Inflammatory macrophage (primary cell): Measurements from ENCODE around the gene TMEM178A.
"Not testable (repeated sequence)": the region's sequence is repeated elsewhere in the genome, so short reads cannot be mapped to it uniquely, and the experiment has no call there.

ENCODE experiments used
- DNase-seq, 2 donors: peaks; one replicate each; pipeline ENCODE4 v3.0.0-alpha.2; 2020 to 2022
- total RNA-seq, 18 experiments: gene quantifications; one replicate each; lab custom pipeline; 2026; ENCODE audit warnings: mixed read lengths in 6 of 18, inconsistent platforms in 2 of 18; lab: John Stamatoyannopoulos, UW

Gene TMEM178A
- 0.03 to 1.2 (median 0.29) reads per million in 18 experiments for total RNA-seq

DNA sequence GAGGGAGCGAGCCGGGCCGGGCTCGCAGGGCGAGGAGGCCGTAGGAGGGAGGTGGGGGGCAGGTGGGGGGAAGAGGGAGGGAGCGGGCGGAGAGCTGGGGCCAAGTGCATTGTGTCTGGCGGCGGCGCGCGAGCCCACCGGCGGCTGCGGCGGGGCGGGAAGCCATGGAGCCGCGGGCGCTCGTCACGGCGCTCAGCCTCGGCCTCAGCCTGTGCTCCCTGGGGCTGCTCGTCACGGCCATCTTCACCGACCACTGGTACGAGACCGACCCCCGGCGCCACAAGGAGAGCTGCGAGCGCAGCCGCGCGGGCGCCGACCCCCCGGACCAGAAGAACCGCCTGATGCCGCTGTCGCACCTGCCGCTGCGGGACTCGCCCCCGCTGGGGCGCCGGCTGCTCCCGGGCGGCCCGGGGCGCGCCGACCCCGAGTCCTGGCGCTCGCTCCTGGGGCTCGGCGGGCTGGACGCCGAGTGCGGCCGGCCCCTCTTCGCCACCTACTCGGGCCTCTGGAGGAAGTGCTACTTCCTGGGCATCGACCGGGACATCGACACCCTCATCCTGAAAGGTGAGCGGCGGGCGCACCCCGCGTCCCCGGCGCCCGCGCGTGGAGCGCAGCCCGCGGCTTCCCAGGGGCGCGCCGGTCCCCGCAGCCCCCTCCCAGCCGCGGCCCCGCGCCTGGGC, at the start of gene TMEM178A:
TMEM178A (plus strand) TSS at position 107 of the 680 bp plus-strand sequence; CDS start at position 165, 58 bp downstream.
- DNase-seq = no peak

DNA sequence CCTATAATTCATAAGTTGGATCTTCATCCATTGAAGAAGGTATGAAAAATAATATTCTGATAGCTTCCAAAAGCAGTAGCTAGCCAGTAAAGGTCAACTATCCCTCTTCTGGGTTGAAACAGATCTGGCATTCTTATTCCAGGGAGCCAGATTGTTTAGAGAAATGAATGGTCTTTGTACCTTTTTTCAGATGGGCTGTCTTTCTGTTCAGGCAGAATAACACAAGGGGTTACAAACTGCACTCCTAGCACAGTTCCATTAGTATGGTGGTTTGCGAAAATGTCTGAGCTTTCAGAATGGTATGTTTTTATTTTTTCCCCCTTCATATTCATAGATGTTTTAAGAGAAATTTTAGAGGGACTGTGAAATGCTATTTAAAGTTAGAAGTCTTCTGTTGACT, 47.5 kb upstream of the TMEM178A start:
- no peak for DNase-seq

DNA sequence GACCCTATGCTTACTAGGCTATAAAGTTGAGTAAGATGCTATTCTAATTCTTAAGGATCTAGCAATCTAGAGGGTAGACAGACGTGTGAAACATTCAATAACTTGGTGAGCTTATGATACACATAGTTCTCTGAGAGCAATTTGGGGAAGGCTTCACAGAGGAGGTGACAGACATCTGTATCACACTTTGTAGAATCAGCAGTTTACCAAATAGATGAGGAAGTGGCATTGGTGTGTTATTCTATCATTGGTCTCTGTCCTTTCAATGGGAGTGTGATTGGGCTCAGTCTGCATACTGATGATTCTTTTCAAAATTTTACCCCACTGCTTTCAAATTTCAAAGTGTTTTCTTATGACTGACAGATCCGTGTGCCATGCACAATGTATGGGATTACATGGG, 47.0 kb upstream of the TMEM178A start:
- peak; percentile 58 to 63 for DNase-seq

DNA sequence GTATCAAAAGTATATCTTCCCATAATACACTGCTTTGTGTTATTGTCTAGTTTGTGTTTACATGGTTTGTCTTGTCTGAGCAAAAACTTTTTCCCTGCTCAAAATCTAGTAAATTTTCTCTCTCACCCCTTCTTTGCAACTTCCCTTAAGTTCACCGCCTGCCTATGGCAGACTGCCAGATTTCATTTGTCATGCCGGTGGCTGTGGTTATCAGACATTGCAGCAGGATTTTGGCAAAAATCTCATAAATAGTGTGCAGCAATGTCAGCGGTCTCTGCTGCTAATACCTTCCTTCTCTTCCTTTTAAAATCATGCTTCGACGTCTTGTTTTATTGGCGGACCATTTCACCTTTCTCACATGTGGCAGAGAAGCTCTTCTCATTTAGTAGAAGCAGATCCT, 45.6 kb upstream of the TMEM178A start:
- DNase-seq = peak; percentile 88 to 91

DNA sequence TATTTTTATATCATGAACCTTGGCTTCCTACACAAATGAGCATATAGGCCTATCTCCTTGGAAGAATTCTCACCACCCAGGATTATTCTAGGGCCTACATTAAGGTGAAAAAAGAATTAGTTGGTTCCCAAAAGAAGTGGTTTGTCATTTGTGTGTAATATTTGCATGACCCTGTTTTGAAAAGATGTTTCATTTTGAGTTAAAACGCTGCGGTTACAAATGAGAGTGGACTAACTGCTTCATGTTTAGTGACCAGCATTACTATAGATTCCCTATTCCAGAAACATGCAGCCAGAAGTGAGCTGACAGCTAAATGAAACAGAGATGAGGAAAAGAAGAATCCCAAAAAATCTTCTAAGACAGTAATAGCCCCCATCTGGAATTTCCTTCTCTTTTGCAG, 44.1 kb upstream of the TMEM178A start:
- no peak for DNase-seq

DNA sequence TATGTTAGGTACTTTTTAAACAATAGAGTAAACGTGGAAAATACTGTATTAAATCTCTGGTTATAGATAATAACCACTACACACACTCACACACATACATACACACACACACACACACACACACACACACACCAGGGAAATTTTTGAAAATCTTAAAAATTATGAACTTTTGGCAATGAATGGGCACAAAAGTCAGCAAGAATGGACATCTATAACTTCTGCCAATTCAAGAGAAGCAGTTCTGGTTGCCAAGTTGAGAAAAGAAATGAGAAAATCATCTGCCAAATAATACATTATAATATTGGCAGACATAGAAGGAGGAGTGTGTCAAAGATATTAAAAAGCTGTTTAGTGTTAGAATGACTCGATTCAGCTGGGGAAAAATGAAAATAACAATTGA, 42.9 kb upstream of the TMEM178A start:
- DNase-seq = no peak

DNA sequence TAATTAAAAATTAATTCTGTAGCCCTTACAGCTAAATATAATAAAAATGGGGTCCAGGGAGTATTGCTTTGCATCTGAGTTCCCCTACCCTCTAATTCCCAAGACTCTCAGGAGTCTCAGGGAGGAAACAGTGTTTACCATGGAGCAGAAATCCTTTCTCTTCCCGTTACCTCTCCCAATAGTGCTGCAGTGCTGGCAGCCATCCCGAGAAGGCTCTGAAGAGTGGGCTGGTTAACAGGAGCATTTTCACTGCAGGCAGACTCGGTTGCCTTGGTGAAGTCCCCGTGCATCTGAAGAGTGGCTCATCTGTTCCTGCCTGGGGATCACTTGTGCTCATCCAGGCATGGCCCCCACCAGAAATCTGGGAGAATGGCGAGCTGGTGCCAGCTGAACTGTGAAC, 41.8 kb upstream of the TMEM178A start:
- no peak for DNase-seq

DNA sequence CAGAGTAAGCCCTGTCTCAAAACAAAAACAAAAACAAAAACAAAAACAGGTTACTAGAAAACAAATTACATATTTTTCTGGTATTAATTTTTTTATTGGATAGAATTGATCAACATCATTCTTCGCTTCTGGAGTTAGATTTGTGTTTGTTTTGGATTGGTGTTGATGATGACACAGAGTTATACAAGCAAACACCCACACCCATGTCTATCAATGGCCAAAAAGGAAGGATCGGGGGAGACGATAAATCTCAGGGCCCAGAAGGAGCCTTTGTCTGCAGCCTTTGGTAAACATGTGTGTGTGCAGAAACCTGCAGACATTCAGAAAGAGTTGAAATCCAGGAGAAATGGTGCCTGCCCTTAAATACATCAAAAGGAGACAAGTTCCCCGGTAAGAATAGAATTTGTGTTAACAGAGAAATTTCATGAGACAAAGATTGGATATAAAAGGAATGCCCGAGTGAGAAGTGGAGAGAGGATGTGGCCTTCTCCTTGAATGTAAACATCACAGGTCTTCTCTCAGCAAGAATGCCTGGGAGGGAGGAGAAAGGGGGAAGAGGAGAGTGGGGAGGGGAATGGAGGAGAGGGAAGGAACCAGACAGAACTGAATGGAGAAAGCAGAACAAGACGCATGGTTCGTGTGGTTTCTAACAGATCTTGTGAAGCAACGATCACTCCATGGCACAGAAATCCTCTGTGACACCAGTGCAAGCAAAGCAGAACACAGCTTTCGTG, 40.4 kb upstream of the TMEM178A start:
- DNase-seq = peak; percentile 72 to 82

DNA sequence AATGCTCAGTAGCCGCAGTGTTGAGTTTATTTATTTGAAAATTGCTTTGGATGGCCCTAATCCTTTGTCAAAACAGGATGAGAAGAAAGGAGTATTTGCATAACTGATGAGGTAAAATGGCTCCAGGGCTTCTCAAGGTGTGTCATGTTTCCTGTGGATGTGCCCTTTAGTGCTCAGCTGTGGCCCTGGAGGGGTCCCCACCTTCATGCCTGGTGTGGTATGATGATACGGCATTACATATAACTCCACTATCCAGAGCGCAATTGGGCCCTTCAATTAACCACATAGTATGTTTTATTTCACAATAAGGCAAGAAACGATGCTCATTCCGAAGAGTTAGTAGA, 39.8 kb upstream of the TMEM178A start:
- DNase-seq = no peak

DNA sequence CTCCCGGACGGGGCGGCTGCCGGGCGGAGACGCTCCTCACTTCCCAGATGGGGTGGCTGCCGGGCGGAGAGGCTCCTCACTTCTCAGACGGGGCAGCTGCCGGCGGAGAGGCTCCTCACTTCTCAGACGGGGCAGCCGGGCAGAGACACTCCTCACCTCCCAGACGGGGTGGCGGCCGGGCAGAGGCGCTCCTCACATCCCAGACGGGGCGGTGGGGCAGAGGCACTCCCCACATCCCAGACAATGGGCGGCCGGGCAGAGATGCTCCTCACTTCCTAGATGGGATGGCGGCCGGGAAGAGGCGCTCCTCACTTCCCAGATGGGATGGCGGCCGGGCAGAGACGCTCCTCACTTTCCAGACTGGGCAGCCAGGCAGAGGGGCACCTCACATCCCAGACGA, 37.4 kb upstream of the TMEM178A start:
- not testable (repeated sequence) for DNase-seq

DNA sequence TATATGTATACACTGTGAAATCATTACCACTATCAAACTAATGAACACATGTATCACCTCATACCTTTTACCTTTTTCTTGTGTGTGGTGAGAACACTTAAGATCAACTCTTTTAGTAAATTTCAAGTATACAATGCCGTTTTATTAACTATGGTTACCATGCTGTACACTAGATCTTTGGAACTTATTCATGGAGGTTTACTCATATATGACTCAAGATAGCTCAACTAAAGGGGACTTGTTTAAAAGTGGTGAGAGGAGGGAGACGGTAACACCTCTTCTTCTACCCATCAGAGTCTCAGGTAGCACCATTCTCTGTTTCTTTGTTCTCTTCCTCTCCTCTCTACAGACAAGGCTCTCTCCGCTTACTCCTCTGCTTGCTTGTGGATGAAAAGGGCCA, 36.1 kb upstream of the TMEM178A start:
- DNase-seq = no peak

DNA sequence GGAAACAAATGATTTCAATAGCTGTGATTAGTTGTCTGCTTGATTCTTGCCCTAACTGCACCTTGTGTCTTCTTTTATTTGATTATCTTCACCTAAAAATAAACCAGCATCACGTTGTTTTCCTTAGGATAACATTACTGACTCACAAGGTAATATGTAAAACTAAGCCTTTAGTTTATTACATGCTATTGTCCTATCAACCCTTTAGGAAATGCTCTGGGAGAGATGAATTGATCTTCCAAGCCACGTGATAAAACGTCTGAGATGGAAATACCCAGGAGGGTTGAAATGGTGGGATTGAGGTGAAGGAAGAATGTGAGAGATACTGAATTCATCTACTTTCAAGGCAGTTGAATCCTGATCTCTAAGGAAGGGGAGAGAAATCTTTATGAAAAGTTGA, 34.5 kb upstream of the TMEM178A start:
- no peak for DNase-seq

DNA sequence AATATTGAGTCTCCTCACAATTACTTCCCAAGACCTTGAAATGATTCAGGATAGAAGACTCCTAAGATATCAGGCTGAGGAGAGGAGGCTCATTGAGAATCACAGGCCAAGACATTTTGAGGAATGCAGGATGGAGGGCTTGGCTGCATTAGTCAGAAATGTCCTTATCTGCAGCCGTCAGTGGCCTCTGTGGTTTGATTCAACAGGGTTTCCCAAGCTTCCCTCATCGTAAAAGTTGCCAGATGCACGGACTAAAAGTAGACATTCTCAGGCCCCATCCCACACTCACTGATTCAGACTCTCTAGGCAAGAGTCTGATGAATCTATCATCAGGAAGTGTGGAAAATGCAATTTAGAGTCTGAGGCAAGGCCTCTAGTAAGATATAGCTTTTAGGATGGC, 34.0 kb upstream of the TMEM178A start:
- DNase-seq = peak; percentile 24 to 52

DNA sequence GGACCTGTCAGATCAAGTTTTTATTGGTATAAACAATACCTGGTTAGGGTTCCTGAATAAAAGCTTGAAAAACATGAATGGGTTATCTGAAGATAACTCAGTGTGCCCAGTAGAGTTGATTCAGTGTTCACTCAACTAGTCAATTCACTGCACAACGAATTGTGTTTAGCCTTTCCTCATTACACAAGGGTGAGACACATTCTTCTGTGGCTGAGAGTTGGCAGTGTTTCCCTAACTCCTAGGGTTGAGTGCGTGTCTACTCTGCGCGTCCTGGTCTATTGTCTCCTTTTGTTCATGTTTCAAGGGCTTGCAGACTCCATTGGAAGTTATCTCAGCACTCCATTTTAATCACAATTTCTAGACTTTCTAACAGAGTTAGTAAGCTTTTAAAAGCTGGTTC, 32.8 kb upstream of the TMEM178A start:
- no peak for DNase-seq

DNA sequence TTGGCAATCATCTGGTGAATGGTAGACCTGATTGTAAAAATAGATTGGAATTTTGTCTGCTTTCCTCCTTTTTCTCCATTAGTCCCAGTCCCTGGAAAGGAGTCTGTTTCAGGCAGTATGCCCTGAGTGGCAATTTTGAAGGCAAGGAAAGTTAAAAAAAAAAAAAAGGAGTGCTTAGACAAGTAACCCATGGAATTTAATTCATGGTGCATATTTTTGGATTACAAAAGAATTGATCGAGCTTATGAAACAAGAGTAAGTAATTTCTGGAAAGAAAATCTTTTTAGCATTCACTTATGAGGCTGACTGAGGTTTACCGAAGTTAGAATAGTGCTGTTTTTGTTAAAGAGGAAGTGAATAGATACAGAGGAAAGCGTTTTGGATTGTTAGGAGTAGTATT, 29.4 kb upstream of the TMEM178A start:
- DNase-seq = no peak

DNA sequence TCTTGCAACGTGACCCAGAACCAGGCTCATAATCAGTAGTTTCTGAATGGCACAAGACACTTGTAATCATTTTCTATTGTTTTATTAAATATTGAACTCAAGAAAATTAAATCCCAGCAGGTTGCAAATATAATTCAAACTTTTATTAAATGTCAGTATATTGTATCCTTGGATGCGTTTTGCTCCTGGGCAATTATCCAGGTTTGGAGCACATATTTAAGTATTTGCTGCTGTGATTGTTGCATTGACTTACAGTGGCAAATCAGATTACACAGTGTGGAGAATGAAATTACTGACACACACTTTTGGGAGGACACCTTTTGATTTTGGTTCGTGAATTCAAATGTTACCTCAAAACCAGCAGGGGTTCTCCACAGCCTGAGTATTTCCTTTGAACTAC, 27.1 kb upstream of the TMEM178A start:
- DNase-seq = no peak

DNA sequence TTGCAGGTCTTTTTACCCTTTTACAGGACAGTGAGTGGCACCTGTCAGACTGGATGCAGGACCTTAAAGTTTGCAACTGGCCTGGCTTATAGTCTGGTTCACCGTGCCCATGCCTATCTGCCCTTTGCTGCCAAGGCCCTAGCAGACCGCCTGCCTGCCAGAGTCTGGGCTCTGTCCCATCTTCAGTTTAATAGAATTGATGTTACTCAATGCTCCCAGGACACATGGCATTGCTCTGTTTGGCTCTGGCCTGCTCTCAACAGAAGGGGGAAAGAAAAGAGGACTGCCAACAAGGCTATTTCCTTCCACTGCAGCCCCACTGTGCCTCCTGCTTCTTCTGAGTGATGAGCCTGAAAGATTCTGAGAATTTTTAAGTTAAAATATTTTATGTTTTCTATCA, 25.6 kb upstream of the TMEM178A start:
- no peak for DNase-seq

DNA sequence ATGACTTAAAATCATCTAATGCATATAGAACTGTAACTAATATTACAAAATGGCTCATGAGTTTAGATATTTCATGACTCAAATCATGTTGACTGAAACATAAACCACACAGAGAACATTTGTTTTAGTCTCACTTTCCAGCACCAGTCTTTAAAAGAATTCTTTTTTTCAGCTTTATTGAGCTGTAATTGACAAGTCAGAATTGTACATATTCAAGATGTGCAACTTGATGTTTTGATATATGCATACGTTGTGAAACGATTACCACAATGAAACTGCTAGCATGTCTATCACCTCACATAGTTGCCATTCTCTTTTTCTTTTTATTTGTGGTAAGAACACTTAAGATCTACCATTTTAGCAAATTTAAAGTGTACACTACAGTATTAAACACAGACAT, 25.0 kb upstream of the TMEM178A start:
- no peak for DNase-seq

DNA sequence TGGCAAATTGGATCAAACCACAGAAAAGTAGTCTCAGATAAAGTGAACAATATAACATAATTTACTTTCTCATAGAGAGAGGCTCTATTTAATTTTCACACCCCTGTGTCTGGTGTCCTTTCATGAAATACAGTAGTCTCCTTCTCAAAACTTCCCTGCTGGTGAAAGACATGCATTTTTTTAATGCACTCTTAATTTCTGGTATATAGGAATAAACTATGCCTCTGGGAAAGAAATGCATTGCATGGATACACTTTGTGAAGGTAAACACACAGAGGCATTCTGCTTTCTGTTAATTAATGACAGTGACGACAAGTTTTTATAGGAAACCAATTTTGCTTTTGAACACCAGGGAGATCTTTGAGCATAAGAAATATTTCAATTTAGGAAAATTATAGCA, 24.1 kb upstream of the TMEM178A start:
- DNase-seq = no peak

DNA sequence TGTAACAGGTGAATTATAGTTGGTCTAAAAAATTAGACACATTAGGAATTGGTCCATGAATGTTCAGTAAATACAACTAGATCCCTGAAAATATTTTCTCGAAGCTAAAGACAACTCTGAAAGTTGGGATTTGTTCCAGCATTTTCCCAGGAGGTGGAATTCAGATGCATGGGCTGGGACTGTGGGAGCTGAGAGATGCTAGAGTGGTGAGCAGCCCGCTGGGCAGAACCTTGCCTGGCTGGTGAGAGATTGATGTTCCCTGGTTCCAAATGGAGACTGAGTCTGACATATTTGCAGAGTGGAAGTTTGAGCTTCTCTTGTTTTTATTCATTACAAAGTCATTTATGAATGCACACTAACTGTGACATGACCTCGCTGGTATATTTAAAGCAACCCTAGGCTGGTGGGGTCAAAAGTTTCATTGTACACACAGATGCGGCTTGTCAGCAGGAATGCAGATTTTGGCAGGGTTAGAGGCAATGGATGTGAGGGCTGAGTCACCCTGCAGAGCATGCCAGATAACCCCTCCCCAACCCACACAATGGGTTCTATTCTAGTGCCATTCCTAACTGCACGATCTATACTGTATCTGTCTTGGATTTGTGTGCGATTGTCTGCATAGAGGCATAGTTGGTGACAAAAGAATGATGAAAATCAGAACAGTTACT, 23.5 kb upstream of the TMEM178A start:
- no peak for DNase-seq

DNA sequence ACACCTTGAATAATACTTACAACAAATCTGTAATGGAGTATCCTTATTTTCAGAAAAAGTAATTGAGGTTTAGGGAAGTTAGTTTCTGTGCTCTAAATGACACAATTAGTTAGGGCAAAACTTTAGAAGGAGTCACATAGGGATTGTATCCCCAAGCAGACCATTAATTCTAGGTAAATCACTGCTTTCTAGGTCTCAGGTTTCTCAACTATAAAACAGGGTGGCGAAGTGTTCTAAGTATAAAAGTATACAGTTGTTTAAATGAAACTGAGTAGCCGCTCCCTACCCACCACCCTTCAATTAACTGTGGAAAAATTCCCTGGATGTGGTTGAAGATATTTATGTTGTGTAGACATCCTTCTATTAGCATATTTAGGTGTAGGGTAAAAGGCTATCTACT, 19.9 kb upstream of the TMEM178A start:
- DNase-seq = no peak

DNA sequence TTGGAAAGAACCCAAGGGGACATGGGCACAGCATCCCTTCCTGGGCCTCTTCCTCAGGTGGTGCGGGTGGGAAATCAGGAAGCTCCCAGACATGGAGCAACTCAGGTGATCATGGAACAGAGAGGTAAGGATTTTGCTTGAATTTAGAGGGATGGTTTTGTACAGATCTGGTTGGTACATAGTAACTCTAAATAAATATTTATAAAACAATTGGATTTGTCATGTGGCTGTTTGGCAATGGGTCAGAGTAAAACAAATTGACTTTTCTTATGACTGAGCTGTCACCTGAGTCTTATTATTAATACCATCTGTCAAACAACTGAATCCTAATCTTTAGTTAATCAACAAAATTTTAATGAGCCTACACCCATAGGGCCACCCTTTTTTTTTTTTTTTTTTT, 19.4 kb upstream of the TMEM178A start:
- DNase-seq = no peak

DNA sequence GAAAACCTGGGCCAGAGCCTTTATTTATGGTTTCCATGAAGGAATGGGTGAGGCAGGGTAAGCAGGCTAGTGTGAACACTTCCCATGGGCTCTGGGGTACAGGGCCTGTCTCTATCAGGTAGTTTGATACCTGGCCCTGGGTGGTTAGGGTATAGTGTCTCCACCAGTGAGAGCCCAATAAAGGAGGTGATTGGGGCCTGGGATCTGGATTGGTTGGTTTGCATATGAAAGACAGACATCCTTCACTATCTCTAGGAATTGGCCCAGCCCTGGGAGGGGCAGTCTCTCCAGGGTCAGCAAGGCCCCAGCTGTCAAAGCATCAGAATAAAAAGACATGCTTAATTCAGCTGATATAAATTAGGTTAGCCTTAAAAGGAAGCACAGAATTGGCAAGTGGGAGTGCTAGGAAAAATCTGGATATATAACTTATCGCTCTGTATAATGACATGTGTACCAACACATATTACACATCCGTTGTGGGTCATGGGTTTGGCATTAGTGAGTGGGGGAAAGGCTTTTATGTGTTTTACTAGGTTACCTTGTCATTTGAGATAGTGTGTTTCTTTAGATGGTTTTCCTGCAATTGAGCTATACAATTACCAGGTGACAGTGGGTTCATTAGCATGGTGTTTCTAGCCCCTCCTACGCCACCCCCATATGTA, 18.5 kb upstream of the TMEM178A start:
- DNase-seq = no peak
